ENCODE measurements around the gene CNNM3.

Gene CNNM3

GRCh38 chr2:96819876-96820511, 3.9 kb downstream of the CNNM3 start:
- TF ChIP-seq GATA1 (IDR thresholded peaks at IDR 0.05; ENCODE audit: low read depth, low read length) (no peak), POLR2A (IDR thresholded peaks at IDR 0.05; ENCODE audit: low read length) (no peak)
- no peak for DNase-seq

DNA sequence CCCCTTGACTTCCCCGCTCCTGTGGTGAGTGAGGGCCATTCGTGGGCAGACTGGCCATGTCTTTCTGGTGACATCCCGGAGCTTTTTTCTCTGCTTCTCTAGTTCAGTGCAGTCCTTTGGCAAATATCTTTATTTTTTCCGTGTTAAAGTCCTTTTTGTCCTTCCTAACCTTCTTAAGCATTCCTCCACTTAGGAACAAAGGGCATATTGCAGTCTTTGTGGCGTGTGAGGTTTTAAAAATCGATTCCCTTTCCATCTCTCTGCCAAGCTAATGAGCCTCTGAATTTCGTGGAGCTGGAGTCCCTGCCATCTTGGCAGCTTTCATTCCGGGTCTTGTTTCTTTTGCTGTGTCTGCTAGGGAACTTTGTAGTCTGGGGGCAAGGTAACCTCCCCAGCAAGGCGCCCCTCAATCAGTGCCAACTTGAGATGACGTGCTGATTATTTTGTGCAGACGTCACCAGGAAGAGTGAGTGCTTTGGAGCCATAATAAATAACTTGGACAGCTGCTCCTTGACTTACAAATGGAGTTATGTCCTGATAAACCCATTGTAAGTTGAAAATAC, 5.1 kb downstream of the CNNM3 start:
- TF ChIP-seq GATA1 (IDR thresholded peaks at IDR 0.05; ENCODE audit: low read depth, low read length) (no peak), POLR2A (IDR thresholded peaks at IDR 0.05; ENCODE audit: low read length) (no peak)
- DNase-seq = no peak

GRCh38 chr2:96822786-96823185, 6.7 kb downstream of the CNNM3 start:
- TF ChIP-seq POLR2A (IDR thresholded peaks at IDR 0.05; ENCODE audit: low read length) (no peak), GATA1 (IDR thresholded peaks at IDR 0.05; ENCODE audit: low read depth, low read length) (no peak)
- DNase-seq = no peak

GRCh38 chr2:96823198-96823597, 7.1 kb downstream of the CNNM3 start:
- TF ChIP-seq GATA1 (IDR thresholded peaks at IDR 0.05; ENCODE audit: low read depth, low read length) (no peak), POLR2A (IDR thresholded peaks at IDR 0.05; ENCODE audit: low read length) (no peak)
- DNase-seq = no peak

GRCh38 chr2:96824079-96824870, 8.2 kb downstream of the CNNM3 start:
- no peak for DNase-seq
- TF ChIP-seq POLR2A (IDR thresholded peaks at IDR 0.05; ENCODE audit: low read length) (no peak), GATA1 (IDR thresholded peaks at IDR 0.05; ENCODE audit: low read depth, low read length) (no peak)

DNA sequence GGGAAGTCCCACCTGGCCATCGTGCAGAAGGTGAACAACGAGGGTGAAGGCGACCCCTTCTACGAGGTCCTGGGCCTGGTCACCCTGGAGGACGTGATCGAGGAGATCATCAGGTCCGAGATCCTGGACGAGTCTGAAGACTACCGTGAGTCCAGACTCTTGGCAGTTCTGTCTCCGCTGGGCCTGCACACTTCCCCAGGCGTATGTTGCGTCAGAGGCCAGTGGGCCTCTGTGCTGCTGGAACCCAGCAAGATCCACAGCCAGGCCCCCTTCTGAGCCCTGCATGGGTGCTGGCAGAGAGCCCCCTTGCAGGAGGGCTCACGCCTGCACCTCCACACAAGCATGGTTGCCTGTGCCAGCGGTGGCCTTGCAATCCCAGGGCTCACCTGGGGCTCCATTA, 9.0 kb downstream of the CNNM3 start:
- TF ChIP-seq GATA1 (IDR thresholded peaks at IDR 0.05; ENCODE audit: low read depth, low read length) = no peak
- no peak for TF ChIP-seq POLR2A (IDR thresholded peaks at IDR 0.05; ENCODE audit: low read length)
- no peak for DNase-seq

DNA sequence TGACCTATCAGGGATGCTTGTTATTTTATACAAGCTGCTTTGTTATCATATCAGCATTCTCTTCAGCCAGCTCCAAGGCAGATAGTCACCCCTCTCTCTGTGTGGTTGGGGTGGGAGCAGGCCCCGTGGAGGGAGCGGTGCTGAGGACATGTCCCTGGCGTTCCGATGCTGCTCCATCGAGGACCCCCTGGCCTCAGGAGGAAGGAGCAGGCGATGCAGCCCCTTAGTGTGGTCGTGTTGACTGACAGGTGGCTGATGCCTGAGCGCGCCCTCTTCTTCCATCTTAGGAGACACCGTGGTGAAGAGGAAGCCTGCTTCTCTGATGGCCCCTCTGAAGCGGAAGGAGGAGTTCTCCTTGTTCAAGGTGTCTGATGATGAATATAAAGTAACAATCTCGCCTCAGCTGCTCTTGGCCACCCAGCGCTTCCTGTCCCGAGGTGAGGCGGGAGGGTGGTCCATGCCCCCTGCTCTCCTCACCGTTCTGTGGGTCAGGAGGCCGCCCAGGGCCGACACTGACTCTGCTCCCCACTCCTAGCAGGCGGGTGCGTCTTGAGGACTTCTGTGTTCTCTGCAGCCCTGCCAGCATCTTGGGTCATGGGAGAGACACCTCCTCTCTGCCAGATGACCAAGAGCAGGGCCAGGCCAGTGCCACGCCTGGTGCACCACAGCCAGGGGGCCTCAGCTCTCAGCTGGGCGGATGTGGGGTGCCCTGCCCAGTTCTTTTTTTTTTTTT, 10.6 kb downstream of the CNNM3 start:
- TF ChIP-seq POLR2A (IDR thresholded peaks at IDR 0.05; ENCODE audit: low read length) (no peak), GATA1 (IDR thresholded peaks at IDR 0.05; ENCODE audit: low read depth, low read length) (no peak)
- DNase-seq = no peak

GRCh38 chr2:96828436-96828835, 12.4 kb downstream of the CNNM3 start:
- no peak for DNase-seq
- TF ChIP-seq POLR2A (IDR thresholded peaks at IDR 0.05; ENCODE audit: low read length) (no peak), GATA1 (IDR thresholded peaks at IDR 0.05; ENCODE audit: low read depth, low read length) (no peak)

DNA sequence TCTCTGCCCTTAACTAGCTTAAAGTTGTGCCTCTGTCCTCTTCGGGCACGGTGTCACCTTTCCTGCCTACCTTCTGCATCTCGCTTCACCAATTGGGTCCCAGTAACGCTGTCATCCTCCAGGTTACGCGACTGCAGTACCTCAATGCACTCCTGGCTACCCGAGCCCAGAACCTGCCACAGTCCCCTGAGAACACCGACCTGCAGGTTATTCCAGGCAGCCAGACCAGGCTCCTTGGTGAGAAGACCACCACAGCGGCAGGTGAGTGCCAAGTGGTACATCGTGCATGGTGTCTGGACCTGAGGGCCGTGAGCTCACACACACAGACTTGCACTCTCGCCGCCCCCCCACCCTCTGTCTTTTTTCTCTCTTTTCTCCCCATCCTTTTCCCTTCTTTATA, 12.8 kb downstream of the CNNM3 start:
- no peak for TF ChIP-seq GATA1 (IDR thresholded peaks at IDR 0.05; ENCODE audit: low read depth, low read length)
- no peak for TF ChIP-seq POLR2A (IDR thresholded peaks at IDR 0.05; ENCODE audit: low read length)
- no peak for DNase-seq

GRCh38 chr2:96830044-96830562, 14.0 kb downstream of the CNNM3 start:
- DNase-seq = no peak
- TF ChIP-seq GATA1 (IDR thresholded peaks at IDR 0.05; ENCODE audit: low read depth, low read length) = no peak

GRCh38 chr2:96831679-96832078, 15.6 kb downstream of the CNNM3 start:
- no peak for TF ChIP-seq POLR2A (IDR thresholded peaks at IDR 0.05; ENCODE audit: low read length)
- TF ChIP-seq GATA1 (IDR thresholded peaks at IDR 0.05; ENCODE audit: low read depth, low read length) = no peak
- no peak for DNase-seq

- DNase-seq = no peak
- TF ChIP-seq POLR2A (IDR thresholded peaks at IDR 0.05; ENCODE audit: low read length) (no peak), GATA1 (IDR thresholded peaks at IDR 0.05; ENCODE audit: low read depth, low read length) (no peak)
Measured at GRCh38 chr2:96832408-96832753, 16.3 kb downstream of the CNNM3 start.

DNA sequence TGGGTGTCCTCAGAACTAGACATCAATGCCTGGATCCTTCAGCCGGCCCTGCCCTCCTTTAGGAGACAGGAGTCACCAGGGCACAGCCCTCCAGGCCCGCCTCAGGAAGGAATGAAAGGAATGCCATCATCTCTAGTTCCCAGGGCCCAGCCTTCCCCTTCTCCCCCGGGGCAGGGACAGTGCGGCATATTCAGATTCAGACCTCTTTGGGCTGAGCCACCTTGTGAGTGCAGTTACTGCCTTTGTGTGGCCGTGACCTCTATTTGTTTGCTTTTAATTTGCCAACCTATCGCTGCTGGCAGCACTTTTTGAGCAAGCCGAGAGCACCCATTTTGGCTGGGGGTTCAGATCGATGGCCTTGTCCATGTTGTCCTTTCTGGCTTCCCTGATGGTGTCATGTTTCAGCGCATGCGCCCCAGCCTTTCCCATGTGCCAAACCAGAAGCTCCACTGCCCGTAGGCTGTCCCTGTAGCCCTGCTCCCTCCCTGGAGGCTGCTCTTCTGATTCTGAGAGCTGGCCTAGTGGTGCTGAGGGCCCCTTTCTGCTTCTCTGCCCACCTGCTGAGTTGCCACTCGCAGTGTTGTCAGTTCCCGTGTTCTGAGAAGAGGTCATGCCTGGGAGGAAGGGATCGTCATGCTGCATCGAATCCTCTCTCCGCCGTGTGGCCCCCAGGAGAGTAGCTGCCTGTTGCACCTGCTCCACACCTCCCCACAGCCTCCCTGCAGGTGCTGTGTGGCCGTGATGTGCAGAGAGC, 16.9 kb downstream of the CNNM3 start:
- no peak for TF ChIP-seq POLR2A (IDR thresholded peaks at IDR 0.05; ENCODE audit: low read length)
- no peak for TF ChIP-seq GATA1 (IDR thresholded peaks at IDR 0.05; ENCODE audit: low read depth, low read length)
- DNase-seq = no peak
